ENCODE measurements around the gene TCF4.

Gene TCF4

GRCh38 chr18:55314615-55315237 is 273.3 kb downstream of the TCF4 start:
- DNase-seq: no peak

- no peak for DNase-seq
These were observed 274.0 kb downstream of the TCF4 start for GRCh38 chr18:55314031-55314430.

GRCh38 chr18:55310863-55311262 is 277.1 kb downstream of the TCF4 start:
- DNase-seq: no peak

GRCh38 chr18:55310044-55310676 is 277.8 kb downstream of the TCF4 start:
- DNase-seq: no peak

- no peak for DNase-seq
These were observed 278.7 kb downstream of the TCF4 start for GRCh38 chr18:55309249-55309648.

GRCh38 chr18:55307505-55307904 is 280.5 kb downstream of the TCF4 start:
- DNase-seq: no peak

- no peak for DNase-seq
These were observed 281.5 kb downstream of the TCF4 start for GRCh38 chr18:55306359-55307024.

- DNase-seq: no peak
These were observed 285.7 kb downstream of the TCF4 start for GRCh38 chr18:55302167-55302833.

- DNase-seq: no peak
These were observed 286.2 kb downstream of the TCF4 start for GRCh38 chr18:55301824-55302166.

- no peak for DNase-seq
These were observed 287.0 kb downstream of the TCF4 start for GRCh38 chr18:55300936-55301531.

- DNase-seq: no peak
These were observed 287.5 kb downstream of the TCF4 start for GRCh38 chr18:55300421-55300935.

- DNase-seq: no peak
These were observed 291.2 kb downstream of the TCF4 start for GRCh38 chr18:55296778-55297177.

GRCh38 chr18:55296115-55296514 is 291.9 kb downstream of the TCF4 start:
- no peak for DNase-seq

GRCh38 chr18:55290898-55291297 is 297.1 kb downstream of the TCF4 start:
- no peak for DNase-seq

GRCh38 chr18:55289775-55290174 is 298.2 kb downstream of the TCF4 start:
- DNase-seq: no peak

- no peak for DNase-seq
These were observed 298.9 kb downstream of the TCF4 start for GRCh38 chr18:55289048-55289447.

GRCh38 chr18:55287935-55288868 is 299.8 kb downstream of the TCF4 start:
- DNase-seq: no peak

GRCh38 chr18:55287149-55287806 is 300.7 kb downstream of the TCF4 start:
- no peak for DNase-seq

GRCh38 chr18:55286257-55286825 is 301.7 kb downstream of the TCF4 start:
- DNase-seq: no peak

- DNase-seq: no peak
These were observed 303.4 kb downstream of the TCF4 start for GRCh38 chr18:55284614-55285013.

GRCh38 chr18:55283309-55283708 is 304.7 kb downstream of the TCF4 start:
- DNase-seq: no peak
